Fibroblast of upper back skin (primary cell): ENCODE measurements around the gene EIF2B1.

Experiments used
- DNase-seq: peaks from one replicate; pipeline ENCODE4 v3.0.0-alpha.2; 2013

Gene EIF2B1

DNA sequence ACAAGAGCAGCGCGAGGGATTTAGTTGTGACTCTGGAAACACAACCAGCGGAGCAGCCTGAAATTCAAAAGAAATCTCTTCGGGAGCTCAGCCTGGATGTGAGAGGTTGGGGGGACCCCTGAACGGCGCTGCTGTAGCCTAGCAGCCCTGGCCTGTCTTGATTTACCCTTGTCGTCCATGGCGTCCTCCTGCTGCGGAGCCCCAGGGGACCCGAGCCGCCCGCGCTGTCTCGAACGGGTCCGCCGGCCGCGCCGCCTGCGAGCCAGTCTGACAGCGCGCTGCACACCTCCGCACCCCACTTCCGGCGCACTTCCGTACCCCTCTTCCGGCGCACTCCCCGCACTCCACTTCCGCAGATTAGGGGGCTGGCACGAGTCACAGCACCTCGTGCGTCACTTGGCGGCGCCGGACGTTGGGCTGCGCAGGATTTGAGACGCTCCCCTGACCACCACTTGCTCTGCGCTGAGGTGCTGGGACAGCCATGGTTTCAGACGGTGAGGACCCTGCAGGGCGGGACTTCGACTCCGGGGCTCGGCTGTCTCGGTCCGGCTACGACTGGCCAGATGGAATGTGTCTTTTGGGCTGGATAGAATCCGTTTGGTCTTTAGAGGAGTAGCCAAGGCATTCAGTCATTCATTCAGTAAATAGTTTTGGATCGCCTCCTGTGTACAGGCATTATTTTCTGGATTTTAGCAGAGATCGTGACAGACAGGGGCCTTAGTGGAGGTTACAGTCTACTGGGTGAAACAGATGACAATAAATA lies at the start of gene EIF2B1, which contains the start of gene GTF2H3:
Gene EIF2B1 (minus strand): TSS at position 308 of the 763 bp plus-strand sequence. CDS start 129 bp downstream, at position 179.
Gene GTF2H3 (plus strand): TSS at position 451 of the 763 bp plus-strand sequence. CDS start 31 bp downstream, at position 482.
- DNase-seq, result peak; percentile 96

DNA sequence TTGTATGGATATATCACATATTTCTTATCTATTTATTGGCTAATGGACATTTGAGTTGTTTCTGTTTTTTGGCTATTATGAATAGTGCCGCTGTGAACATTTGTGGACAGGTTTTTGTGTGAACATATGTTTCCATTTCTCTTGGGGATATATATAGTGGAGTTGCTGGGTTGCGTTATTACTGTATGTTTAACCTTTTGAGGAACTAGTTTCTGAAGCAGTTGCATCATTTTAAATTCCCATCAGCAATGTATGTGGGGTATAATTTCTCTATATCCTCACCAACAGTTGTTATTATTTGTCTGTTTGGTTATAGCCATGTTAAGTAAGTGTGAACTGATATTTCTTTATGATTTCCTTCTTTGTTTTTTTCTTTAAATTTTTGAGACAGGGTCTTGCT lies 48.1 kb upstream of the EIF2B1 start:
- no peak for DNase-seq

DNA sequence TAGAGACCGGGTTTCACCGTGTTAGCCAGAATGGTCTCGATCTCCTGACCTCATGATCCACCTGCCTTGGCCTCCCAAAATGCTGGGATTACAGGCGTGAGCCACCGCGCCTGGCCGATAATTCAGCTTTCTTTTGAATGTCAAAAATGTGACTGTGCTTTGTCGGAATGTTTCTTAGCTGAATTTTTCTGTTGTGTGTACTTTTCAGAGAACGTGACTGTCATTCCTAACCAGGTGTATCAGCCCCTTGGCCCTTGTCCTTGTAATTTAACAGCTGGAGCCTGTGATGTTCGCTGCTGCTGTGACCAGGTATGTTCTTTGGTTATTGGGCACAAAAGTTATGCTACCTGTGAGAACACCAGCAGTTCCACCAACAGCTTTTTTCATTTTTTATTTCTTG lies 45.5 kb upstream of the EIF2B1 start:
- DNase-seq, result no peak

DNA sequence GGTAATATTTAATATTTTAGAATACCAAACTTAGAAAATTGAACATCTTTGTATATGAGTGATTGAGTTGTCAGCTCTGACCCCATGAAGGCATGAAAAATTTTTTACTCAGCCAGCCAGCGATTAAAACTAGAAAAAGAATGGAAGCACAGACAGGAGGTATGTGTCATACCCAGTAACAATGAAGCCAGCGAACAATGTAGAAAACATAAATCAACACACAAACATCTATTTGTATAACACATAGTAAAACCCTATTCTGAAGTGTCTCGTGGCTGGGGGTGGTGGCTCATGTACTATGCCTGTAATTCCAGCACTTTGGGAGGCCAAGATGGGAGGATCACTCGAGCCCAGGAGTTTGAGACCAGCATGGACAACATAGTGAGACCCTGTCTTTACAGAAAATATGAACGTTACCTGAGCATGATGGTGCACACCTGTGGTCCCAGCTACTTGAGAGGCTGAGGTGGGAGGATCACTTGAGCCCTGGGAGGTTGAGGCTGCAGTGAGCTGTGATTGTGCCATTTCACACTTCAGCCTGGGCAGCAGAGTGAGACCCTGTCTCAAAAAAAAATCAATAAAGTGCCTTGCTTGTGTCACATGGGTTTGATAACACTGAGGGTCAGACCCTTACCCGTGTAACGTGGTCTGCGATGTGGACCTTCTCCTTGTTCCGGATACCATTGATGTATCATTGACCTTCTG lies 43.3 kb upstream of the EIF2B1 start:
- no peak for DNase-seq

DNA sequence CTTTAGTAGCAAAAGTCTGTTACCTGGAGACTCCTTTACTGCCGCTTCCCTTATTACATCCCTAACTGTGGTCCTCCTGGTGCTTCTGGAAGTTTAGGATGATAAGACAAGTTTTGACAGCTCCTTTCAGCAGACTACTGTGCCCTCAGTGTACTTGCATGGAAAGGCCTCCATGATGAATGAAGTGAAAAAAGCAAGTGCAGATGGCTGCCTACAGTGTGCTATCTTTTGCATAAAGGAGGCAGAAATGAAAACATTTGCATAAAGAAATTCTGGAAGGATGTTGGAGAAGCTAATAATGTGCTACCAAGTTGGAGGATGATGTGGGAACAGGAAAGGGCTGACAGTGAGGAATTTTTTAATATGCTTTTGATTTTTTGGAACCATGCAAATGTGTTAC lies 42.0 kb upstream of the EIF2B1 start:
- DNase-seq, result no peak

DNA sequence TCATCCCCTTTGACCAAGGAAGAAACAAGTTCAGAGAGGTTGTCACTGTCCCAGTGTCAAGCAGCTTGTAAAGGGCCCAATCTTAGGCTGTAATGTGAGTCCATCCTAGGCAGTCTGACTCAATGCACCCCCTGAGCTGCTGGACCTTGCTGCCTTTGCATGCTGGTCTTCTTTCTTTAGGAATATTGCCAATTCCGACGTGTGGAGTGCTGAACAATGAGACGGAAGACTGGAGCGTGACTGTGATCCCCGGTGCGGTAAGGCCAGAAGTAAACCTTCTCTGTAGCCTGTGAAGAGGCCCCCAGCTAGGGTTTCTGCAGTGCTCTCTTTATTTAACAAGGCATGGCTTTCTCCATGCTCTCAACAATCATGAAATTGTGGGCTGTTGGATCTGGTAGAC lies 38.4 kb upstream of the EIF2B1 start:
- peak; percentile 13 for DNase-seq

DNA sequence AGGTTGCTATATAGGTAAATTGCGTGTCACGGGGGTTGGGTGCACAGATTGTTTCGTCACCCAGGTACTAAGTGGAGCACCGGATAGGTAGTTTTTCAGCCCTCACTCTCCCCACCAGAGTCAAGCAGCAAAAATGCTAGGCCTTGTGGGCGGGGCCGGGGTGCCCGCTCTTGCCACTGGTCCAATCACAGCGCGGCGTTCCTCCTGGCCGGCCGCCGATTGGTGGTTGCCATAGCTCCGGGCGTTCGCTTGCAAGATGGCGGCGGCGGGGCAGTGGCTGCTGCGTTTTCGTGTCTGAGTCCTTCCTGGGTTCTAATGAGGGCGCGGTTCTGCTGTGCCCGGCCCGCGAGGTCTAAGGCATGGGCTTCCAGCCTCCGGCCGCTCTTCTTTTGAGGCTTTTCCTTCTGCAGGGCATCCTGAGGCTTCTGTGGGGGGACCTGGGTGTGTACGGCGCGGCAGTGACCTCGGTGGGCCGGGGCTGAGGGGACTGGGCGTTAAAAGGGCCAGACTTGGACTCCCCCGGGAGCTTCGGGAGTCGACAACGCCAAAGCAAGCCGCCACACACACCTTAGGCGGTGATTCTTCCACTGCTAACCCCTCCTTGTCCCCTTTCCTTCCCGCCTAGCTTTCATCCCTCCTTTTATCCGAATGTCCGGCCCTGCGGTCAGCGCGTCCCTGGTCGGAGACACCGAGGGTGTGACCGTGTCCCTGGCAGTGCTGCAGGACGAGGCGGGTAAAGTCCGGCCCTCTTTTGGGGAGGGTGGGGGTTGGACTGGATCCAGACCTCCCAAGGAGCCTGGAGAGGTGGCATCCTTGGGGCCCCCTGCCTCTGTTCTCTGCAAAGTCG lies 37.6 kb upstream of the EIF2B1 start, which contains the start of gene TCTN2:
Gene TCTN2 (plus strand): TSS at position 232 of the 847 bp plus-strand sequence. CDS start 128 bp downstream, at position 360.
- peak; percentile 90 for DNase-seq

DNA sequence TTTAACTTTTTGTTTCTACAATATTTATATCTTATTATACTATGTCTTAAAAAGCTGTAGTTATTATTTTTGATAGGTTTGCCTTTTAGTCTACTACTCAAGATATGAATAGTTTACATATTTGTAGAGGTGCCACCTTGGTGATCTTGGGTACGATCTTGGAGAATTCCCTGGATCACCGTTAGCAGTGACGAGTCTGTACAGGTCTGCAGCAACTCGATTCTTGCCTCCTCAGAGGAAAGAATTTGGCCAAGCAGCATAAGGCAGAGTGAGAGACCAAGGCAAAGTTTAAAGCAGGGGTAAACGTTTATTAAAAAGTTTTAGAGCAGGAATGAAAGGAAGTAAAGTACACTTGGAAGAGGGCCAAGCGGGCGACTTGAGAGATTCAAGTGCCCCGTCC lies 34.3 kb upstream of the EIF2B1 start:
- DNase-seq, result no peak

DNA sequence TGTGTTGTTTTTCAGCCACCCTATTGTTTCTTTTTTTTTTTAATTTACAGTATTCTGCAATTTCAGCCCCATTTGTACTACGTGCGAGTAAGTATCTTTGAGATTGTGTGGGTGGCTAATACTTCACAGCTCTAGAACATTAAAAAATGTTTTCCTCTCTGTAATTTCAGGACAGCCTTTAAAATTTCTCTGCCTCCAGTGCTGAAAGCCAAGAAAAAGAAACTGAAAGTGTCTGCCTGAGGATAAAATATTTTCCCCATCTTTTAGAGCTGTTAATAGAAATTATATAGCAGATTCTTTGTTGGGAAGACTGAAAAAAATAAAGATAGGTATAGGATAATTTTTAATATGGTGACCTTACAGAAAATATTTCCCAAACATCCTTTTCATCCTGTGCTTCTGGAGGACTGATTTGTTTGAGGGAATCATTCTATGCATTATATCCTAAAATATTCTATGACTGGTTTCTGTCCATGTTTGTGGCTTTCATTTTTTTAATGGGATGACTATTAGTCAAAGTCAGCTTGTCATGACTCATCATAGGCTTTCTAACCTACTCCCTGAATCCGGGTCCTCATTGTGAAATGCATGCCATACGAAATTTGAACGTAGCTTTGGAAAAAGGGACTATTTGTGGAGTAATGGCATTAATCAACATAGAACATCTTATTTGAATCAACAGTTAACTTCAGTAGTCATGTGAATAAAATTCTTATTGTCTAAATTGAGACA lies 26.7 kb upstream of the EIF2B1 start:
- DNase-seq, result peak; percentile 87

DNA sequence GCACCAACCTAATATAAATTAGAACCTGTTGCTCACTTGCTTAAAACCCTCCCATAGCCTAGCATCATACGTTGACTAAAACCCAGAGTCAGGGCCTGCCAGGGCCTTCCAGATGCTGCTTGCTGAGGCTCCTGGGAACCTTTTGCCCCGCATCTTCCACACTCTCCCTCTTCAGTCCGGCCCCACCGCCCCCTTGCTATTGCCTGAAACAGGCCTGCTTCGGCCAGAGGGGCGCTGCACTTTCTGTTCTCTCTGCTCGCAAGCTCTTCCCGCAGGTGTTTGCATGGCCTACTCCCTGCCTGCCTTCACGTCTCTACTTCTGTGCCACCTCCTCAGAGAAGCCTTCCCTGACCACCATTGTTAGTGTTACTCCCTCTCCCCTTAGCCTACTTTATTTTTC lies 23.7 kb upstream of the EIF2B1 start:
- no peak for DNase-seq

DNA sequence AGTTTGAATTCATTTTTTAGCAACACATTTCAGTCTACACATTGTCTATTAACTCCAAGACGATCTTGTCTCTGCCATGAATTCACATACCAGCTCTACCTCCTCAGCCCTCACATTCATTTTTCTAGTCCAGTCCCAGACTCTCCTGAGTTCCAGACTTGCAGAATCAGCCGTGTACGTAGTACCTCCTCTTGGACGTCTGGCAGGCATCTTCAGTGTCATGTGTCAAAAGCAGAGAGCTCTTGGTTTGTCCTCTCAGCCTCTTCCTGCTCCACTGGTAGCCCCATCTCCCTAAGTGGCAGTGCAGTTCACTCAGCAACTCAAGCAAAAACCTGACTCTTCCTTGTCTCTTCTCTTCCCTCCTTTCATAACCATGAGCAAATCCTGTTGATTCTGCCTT lies 22.9 kb upstream of the EIF2B1 start:
- no peak for DNase-seq

DNA sequence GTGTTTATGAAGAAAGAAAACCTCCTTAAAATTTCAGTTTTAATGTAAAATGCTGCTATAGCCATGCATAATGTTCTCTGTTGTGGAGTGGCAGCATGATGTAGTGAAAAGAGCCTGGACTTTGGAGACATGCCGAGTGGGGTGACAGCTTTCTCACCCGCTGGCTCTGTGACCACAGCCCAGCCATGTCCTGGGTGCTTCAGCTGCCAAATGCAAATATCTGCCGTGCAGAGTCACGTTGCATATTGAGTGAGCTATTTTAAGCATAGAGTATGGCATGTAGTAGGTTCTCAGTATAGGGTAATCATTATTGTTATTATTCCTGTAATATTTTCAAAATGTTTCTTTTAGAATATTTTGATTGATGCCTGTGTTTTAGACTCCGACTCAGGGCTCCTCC lies 21.9 kb upstream of the EIF2B1 start:
- DNase-seq, result no peak

DNA sequence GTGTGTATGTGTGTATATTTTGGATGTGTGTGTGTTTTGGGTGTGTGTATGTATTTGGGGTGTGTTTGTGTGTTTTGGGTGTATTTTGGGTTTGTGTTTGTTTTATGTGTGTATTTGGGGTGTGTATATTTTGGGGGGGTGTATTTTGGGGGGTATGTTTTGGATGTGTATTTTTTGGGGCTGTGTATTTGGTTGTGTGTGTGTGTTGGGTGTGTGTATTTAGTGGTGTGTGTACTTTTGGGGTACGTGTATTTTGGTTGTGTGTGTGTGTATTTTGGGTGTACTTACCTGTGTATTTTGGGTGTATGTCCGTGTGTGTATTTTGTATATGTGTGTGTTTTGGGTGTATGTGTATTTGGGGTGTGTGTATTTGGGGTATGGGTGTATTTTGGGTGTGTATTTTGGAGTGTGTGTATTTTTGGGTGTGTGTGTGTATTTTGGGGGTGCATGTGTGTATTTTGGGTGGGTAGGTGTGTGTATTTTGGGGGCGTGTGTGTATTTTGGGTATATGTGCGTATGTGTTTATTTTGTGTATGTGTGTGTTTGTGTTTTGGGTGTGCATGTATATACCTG lies 20.7 kb upstream of the EIF2B1 start:
- DNase-seq, result no peak

DNA sequence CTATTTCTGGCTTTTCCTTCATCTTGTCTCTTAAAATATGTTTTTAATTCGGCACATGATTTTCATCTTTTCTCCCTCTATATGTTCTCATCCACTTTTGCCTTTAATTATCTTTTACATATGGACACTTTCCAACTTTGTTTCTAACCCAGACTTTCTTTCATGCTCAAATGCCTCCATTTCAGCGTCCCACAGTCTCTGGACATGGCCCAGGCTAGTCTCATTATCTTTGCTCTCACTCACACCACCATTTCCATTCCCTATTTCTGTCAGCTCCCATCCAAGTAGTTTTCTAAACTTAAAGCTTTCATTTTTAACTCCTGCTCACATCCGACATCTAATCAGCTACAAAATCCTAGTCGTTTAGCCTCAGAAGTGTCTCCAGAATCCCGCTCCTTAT lies 14.9 kb upstream of the EIF2B1 start:
- DNase-seq, result no peak

DNA sequence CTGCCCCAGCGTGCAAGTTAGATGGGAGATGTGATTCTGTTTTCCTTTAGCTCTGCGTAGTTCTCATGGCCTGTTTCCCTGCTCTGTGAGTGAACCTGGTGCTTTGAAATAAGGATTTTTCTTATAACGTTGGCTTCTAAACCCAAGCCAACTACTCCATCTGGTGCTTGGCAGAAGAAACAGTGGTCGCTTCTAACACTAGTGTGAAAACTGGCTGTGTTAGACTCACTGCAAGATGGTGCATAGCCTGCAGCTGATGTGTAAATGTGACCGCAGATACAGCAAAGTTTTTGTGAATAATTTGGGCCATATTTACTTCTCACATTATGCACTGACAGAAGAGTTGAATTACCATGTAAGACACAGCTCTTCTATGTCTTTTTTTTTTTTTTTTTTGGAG lies 12.4 kb upstream of the EIF2B1 start:
- DNase-seq, result no peak

DNA sequence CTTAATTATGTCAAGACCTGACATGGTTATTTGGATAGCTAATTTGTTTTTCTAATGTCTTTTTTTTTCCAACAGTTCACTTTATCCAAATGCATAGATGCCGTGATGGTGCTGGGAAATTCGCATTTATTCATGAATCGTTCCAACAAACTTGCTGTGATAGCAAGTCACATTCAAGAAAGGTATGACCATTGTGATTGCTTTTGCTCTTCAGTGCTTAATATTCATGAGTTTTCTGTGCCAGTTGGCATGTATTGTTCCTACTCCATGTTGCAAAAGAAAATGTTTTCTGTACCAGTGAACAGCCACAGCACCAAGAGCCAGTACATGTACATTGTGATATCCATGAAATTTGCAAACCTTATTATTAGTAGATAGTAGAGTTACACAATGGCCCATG lies 11.9 kb upstream of the EIF2B1 start:
- no peak for DNase-seq

DNA sequence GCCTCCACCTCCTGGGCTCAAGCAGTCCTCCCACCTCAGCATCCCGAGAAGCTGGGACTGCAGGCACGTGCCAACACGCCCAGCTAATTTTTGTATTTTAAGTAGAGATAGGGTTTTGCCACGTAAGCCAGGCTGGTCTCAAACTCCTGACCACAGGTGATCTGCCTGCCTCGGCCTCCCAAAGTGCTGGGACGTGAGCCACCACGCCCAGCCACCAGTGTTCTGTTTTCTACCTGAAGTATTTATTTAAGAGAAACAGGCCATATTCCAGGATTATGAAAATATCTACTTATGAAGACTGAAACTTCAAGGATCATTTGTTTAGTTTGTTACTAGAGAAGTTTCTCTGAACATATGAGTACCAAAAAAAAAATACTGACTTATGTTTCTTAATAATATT lies 10.4 kb upstream of the EIF2B1 start:
- DNase-seq, result no peak

DNA sequence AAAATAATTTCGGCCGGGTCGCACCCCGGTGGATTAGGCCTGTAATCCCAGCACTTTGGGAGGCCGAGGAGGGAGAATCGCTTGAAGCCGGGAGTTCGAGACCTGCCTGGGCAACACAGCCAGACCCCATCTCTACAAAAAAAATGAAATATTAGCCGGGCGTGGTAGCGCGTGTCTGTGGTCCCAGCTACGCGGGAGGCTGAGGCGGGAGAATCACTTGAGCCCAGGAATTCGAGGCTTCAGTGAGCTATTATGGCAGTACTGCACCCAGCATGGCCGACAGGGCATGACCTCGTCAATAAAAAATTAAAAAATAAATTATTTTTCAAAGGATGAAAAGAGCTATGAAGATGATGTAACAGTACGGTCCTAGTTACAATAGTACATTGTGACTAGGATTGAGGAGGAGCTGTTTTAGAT lies 666 bp upstream of the EIF2B1 start:
- no peak for DNase-seq

DNA sequence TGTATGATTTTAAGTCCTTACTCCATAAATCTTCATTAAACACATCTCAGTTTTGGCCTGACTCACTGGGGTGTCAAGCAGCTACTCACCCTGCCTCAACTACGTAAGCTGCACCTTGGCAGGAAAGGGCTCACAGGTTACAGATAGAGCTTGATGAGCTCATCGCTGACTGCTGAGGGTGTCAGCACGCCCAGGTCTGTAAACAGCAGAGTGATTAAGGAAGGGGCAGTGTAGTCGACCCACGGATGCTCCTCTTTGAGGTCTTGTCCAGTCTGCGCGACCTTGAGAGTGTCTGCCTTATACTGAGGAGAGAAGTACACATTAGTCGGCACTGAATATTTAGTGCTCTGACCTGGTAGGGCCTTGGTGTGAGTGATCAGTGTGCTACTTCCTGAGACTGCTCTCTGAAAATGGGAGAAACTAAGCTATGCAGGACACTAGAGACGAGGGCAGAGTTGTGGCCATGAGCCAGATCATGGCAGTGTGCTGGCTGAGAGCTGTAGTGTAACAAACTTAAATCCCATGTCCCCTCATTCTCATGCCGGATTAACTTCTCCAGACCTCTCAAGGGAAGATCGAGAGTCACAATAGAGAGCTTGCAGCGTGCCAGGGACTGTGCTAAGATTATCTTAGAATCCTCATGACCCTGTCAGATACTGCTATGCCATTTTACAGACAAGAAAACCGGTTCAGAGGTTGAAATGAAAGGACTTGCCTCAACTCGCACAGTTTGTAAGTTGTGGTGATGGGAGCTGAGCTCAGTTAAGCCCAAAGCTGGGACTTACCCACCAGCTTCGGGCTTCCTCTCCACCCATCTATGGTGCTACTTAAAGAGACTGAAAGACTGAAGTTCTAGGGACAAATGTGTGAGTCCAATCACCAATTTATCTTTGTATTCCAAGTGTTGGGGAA lies 11.6 kb downstream of the EIF2B1 start:
- no peak for DNase-seq

DNA sequence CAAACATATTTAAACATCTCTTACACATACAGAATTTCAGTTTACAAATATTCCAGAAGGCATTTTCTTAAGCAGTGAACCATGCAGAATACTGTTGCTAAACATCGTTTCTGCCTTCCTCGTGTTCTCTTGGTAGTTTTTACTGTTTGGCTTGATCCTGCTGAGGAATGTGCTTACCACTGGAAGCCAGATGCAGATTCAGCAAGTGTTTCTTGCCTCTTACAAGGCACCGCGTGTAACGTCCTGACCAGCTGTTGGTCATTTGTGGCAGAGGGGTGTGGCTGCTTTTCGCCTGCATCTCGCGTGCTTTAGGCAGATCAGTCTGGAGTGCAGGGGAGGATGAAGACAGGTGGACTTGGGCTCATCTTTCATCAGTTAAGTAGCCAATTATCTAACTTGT lies 12.4 kb downstream of the EIF2B1 start:
- DNase-seq, result no peak

DNA sequence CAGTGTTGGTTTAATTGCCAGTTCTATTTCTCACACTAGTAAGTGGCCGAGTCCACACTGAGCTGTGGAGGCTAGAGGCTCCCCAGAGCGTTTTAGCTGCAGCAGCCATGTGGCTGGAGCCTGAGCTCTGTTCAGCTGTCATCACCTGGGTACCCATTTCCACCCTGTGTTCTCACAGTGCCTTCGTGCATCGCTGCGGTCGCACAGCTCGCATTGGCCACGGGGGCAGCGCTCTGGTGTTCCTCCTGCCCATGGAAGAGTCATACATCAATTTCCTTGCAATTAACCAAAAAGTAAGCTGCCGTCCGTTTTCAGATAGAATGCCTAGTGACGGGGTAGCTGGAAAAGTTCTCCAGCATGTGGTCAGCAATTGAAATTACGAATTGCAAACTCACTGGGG lies 15.9 kb downstream of the EIF2B1 start:
- no peak for DNase-seq
